ENCODE results near the gene DGAT2.

Gene DGAT2

GRCh38 chr11:75757651-75758050, 10.9 kb upstream of the DGAT2 start:
- no peak for DNase-seq

GRCh38 chr11:75759832-75760231, 8.7 kb upstream of the DGAT2 start:
- DNase-seq = no peak

GRCh38 chr11:75760243-75760642, 8.3 kb upstream of the DGAT2 start:
- no peak for DNase-seq

GRCh38 chr11:75760710-75761493, 7.7 kb upstream of the DGAT2 start:
- no peak for DNase-seq

GRCh38 chr11:75762158-75762557, 6.4 kb upstream of the DGAT2 start:
- no peak for DNase-seq

GRCh38 chr11:75762885-75763284, 5.7 kb upstream of the DGAT2 start:
- no peak for DNase-seq

- no peak for DNase-seq
These were observed 4.7 kb upstream of the DGAT2 start for GRCh38 chr11:75763846-75764245.

GRCh38 chr11:75765116-75765515, 3.5 kb upstream of the DGAT2 start:
- DNase-seq = no peak

- DNase-seq = peak; percentile 24
These were observed 1.9 kb upstream of the DGAT2 start for GRCh38 chr11:75766443-75767227.

- DNase-seq = no peak
These were observed 1.4 kb upstream of the DGAT2 start for GRCh38 chr11:75767228-75767572.

- no peak for DNase-seq
These were observed 826 bp upstream of the DGAT2 start for GRCh38 chr11:75767793-75768111.

- DNase-seq = no peak
These were observed 562 bp downstream of the DGAT2 start for GRCh38 chr11:75768909-75769771.

GRCh38 chr11:75770102-75770501, 1.5 kb downstream of the DGAT2 start:
- no peak for DNase-seq

- DNase-seq = no peak
These were observed 3.2 kb downstream of the DGAT2 start for GRCh38 chr11:75771646-75772410.

GRCh38 chr11:75773595-75774353, 5.2 kb downstream of the DGAT2 start:
- peak; percentile 79 for DNase-seq

GRCh38 chr11:75775056-75775455, 6.5 kb downstream of the DGAT2 start:
- DNase-seq = no peak

- DNase-seq = no peak
These were observed 8.0 kb downstream of the DGAT2 start for GRCh38 chr11:75776546-75776945.

GRCh38 chr11:75777461-75778110, 9.0 kb downstream of the DGAT2 start:
- peak; percentile 40 for DNase-seq

- no peak for DNase-seq
These were observed 10.4 kb downstream of the DGAT2 start for GRCh38 chr11:75778962-75779361.

GRCh38 chr11:75779960-75780359, 11.4 kb downstream of the DGAT2 start:
- DNase-seq = no peak

- no peak for DNase-seq
These were observed 12.3 kb downstream of the DGAT2 start for GRCh38 chr11:75780888-75781287.

GRCh38 chr11:75781296-75781695, 12.7 kb downstream of the DGAT2 start:
- no peak for DNase-seq
